Measurements from ENCODE around the gene PCDHB6.
"Not testable (repeated sequence)": the region's sequence is repeated elsewhere in the genome, so short reads cannot be mapped to it uniquely, and the experiment has no call there.

- not testable (repeated sequence) for TF ChIP-seq CTCF (IDR thresholded peaks at IDR 0.05; ENCODE audit: low read length); EZH2 (optimal IDR thresholded peaks at IDR 0.05; ENCODE audit: low read depth, low read length); EZH2phosphoT487 (IDR thresholded peaks at IDR 0.05; ENCODE audit: low read length)
Measured at GRCh38 chr5:141184117-141184855, 34.4 kb downstream of the PCDHB6 start.

Measured in MM.1S (cell line).